Testis (tissue), 3 donors: ENCODE data around the gene ZNF492. TPM values are rescaled to one million over a fixed set of nuclear protein-coding genes. Genes with fewer than 3 reads are reported as not detected.

Experiments
- DNase-seq: peaks from one replicate; pipeline ENCODE4 v3.0.0-alpha.2; 2019
- H3K27ac ChIP-seq, 2 donors: fragments of 200-600 bp; sonication (generic); one replicate each; pipeline ENCODE4 v1.5.1; 2019
- H3K27me3 ChIP-seq: fragments of 200-600 bp; sonication (generic); one replicate; pipeline ENCODE4 v1.5.1; 2019
- H3K36me3 ChIP-seq: fragments of 200-600 bp; sonication (generic); one replicate; pipeline ENCODE4 v1.5.1; 2017; ENCODE audit warnings: low read depth; ENCODE audit errors: missing control alignments
- H3K4me1 ChIP-seq: fragments of 200-600 bp; sonication (generic); one replicate; pipeline ENCODE4 v1.5.1; 2019
- H3K4me3 ChIP-seq, 2 donors: fragments of 200-600 bp; sonication (generic); one replicate each; pipeline ENCODE4 v1.5.1; 2017 to 2019
- H3K9me3 ChIP-seq: fragments of 200-600 bp; sonication (generic); one replicate; pipeline ENCODE4 v1.5.1; 2017
- CTCF ChIP-seq, 3 experiments: fragments of 450-650 bp in 2 of 3; fragments of 200-600 bp in 1 of 3; sonication (generic) in 1 of 3; IDR thresholded peaks; one replicate each; pipeline ENCODE4 v1.5.1; 2016 to 2019; ENCODE audit warnings: antibody characterized with exemption in 3 of 3, mild to moderate bottlenecking in 2 of 3, moderate library complexity in 1 of 3
- POLR2A ChIP-seq: fragments of 450-650 bp; IDR thresholded peaks from one replicate; pipeline ENCODE4 v1.6.1; 2017; ENCODE audit warnings: antibody characterized with exemption, mild to moderate bottlenecking, moderate library complexity
- WGBS, 2 donors: methylation state at CpG; one replicate each; pipeline ENCODE4 v1.1.5; 2018; 5-methylcytosine and 5-hydroxymethylcytosine counted together
- intact Hi-C: fragments of 100-400 bp; cut with DNase I; formaldehyde crosslinking; loops from one replicate; pipeline ENCODE4 v1.15.1; 2023; ENCODE audit warnings: low total_unique reads
- polyA plus RNA-seq: library from polyadenylated mRNA; stranded (reverse); fragments of 350-450 nt; fragmentation: Illumina TruSeq; extraction: RNeasy Lipid Tissue Mini Kit (QIAGEN cat#74804); gene quantifications from one replicate; pipeline ENCODE4 v1.2.3, GENCODE V29; 2014; ENCODE audit warnings: low read depth, low replicate concordance; ENCODE audit not compliant: insufficient read depth
- total RNA-seq, 2 donors: library from RNA; depleted of rRNA; stranded (reverse); fragments of >200 nt; gene quantifications; one replicate each; pipeline ENCODE4 v1.2.3, GENCODE V29; 2016

The ZNF492 gene
- total and polyA plus RNA-seq, 3 donors from 2014 or later = 1.2 to 3.3 (median 2.7) TPM

GRCh38 chr19:22620912-22621311, 13.2 kb upstream of the ZNF492 start:
- TF ChIP-seq POLR2A = no peak
- TF ChIP-seq CTCF (IDR thresholded peaks at IDR 0.05) = no peak
- Histone ChIP-seq H3K27ac (peak overlapping the region in 1 of 2 donors; percentile 39), H3K9me3 (no peaks in the 10 kb centered on the region), H3K27me3 (no peaks in the 10 kb centered on the region), H3K4me1 (no peaks in the 10 kb centered on the region), H3K36me3 (no peaks in the 10 kb centered on the region), H3K4me3 (no peak overlapping the region)
- DNase-seq = no peak
- 86 to 100% methylated on average over 1 of the region's 1 CpG for WGBS, 2 donors
- intact Hi-C loops = no loop called here

- peak; percentile 12 for DNase-seq
- Histone ChIP-seq H3K27ac (no peak overlapping the region), H3K4me1 (no peaks in the 10 kb centered on the region), H3K9me3 (no peaks in the 10 kb centered on the region), H3K4me3 (no peak overlapping the region), H3K36me3 (no peaks in the 10 kb centered on the region), H3K27me3 (no peaks in the 10 kb centered on the region)
- WGBS, 2 donors = 35 to 57% methylated on average over 1 of the region's 1 CpG
- intact Hi-C loops = no loop called here
- TF ChIP-seq POLR2A = no peak
- TF ChIP-seq CTCF (IDR thresholded peaks at IDR 0.05) = no peak
Observed at GRCh38 chr19:22622020-22622419, 12.1 kb upstream of the ZNF492 start.

GRCh38 chr19:22622901-22623840, 11.0 kb upstream of the ZNF492 start:
- Histone ChIP-seq H3K9me3 (no peaks in the 10 kb centered on the region), H3K27me3 (no peaks in the 10 kb centered on the region), H3K27ac (no peak overlapping the region), H3K4me3 (peak overlapping the region; percentile 44 to 59), H3K4me1 (no peaks in the 10 kb centered on the region), H3K36me3 (no peaks in the 10 kb centered on the region)
- peak; percentile 39 for DNase-seq
- WGBS, 2 donors = 0 to 4% methylated on average over 4 to 42 of the region's 71 CpGs
- TF ChIP-seq CTCF (IDR thresholded peaks at IDR 0.05) (peak in 1 of 3 experiments; percentile 11), POLR2A (no peak)
- intact Hi-C loops = no loop called here

- 53 to 63% methylated on average over 2 to 16 of the region's 16 CpGs for WGBS, 2 donors
Observed at GRCh38 chr19:22623841-22624221, 10.3 kb upstream of the ZNF492 start.

More at GRCh38 chr19:22623841-22624221, 10.3 kb upstream of the ZNF492 start:
- intact Hi-C loops = no loop called here
- Histone ChIP-seq H3K27me3 (no peaks in the 10 kb centered on the region), H3K36me3 (no peaks in the 10 kb centered on the region), H3K9me3 (no peaks in the 10 kb centered on the region), H3K27ac (no peak overlapping the region), H3K4me1 (no peaks in the 10 kb centered on the region), H3K4me3 (peak overlapping the region in 1 of 2 donors; percentile 59)
- peak; percentile 29 for DNase-seq
- TF ChIP-seq CTCF (IDR thresholded peaks at IDR 0.05) = no peak
- TF ChIP-seq POLR2A = no peak
